H1 (cell line): ENCODE data around the gene ILKAP. TPM values are rescaled to one million over a fixed set of nuclear protein-coding genes. Genes with fewer than 3 reads are reported as not detected.

Source experiments
- polyA plus RNA-seq, 7 experiments: library from polyadenylated mRNA; depleted of rRNA in 3 of 7; stranded (reverse) in 5 of 7; unstranded in 2 of 7; fragments of >200 nt in 5 of 7; fragments of 200-250 nt in 2 of 7; gene quantifications; 1 replicate in 5 of 7; 2 replicates in 1 of 7; 4 replicates in 1 of 7; pipeline versions ENCODE4 v1.2.1 to v1.2.3, GENCODE V29; 2011 to 2013; ENCODE audit warnings: missing spikeins in 2 of 7, mixed read lengths in 2 of 7
- total RNA-seq: library from RNA; stranded (reverse); fragmentation: NEBNext Ultra II Directional; extraction: Animal tissue kit (Norgen Biotek cat#: 25700); gene quantifications from 2 replicates; pipeline ENCODE4 v1.2.1, GENCODE V29; 2021
- TF ChIP-seq, protein P1 (sequence below): fragments of 300-600 bp; sonication (generic); IDR thresholded peaks from 2 replicates; pipeline ENCODE4 v1.7.1; 2012; ENCODE audit warnings: low read length, moderate library complexity, mild to moderate bottlenecking, inconsistent platforms; ENCODE audit not compliant: insufficient replicate concordance

Gene ILKAP
- total and polyA plus RNA-seq, 2 of the 8 experiments (the other 6 are each of a cell fraction or from before 2014, with no cell fraction given), result 23.5 to 33.8 TPM

DNA sequence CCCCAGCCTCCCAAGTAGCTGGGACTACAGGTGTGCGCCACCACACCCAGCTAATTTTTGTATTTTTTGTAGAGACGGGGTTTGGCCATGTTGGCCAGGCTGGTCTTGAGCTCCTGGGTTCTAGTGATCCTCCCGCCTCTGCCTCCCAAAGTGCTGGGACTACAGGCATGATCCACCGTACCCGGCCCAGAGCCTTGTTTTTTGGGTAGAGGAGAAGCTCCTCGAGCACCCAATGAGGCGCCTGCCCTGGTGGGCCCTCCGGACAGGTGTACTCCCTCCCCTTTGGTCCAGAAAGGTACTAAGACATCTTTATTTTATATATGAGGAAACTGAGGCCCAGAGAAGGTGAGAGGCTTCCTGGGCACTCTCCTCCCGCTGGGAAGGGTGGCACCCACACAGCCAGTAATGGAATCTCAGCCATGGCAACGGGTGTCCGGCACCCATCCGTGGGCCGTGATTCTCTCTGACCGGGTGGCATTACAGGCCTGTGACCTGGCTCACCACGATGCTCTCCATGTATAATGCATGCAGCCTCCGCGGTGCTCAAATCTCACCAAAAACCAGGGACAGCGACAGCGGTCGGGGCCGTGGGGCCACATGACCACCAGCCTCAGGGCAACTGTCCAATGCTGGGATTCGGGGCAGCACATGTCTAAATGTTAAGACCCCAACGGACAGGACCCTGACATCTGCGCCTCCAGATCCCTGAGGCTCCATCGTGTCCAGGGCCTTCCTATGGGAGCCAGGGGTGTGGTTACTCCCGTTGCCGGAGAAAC lies 81.8 kb downstream of the ILKAP start (continued):
- TF ChIP-seq, protein P1, sequence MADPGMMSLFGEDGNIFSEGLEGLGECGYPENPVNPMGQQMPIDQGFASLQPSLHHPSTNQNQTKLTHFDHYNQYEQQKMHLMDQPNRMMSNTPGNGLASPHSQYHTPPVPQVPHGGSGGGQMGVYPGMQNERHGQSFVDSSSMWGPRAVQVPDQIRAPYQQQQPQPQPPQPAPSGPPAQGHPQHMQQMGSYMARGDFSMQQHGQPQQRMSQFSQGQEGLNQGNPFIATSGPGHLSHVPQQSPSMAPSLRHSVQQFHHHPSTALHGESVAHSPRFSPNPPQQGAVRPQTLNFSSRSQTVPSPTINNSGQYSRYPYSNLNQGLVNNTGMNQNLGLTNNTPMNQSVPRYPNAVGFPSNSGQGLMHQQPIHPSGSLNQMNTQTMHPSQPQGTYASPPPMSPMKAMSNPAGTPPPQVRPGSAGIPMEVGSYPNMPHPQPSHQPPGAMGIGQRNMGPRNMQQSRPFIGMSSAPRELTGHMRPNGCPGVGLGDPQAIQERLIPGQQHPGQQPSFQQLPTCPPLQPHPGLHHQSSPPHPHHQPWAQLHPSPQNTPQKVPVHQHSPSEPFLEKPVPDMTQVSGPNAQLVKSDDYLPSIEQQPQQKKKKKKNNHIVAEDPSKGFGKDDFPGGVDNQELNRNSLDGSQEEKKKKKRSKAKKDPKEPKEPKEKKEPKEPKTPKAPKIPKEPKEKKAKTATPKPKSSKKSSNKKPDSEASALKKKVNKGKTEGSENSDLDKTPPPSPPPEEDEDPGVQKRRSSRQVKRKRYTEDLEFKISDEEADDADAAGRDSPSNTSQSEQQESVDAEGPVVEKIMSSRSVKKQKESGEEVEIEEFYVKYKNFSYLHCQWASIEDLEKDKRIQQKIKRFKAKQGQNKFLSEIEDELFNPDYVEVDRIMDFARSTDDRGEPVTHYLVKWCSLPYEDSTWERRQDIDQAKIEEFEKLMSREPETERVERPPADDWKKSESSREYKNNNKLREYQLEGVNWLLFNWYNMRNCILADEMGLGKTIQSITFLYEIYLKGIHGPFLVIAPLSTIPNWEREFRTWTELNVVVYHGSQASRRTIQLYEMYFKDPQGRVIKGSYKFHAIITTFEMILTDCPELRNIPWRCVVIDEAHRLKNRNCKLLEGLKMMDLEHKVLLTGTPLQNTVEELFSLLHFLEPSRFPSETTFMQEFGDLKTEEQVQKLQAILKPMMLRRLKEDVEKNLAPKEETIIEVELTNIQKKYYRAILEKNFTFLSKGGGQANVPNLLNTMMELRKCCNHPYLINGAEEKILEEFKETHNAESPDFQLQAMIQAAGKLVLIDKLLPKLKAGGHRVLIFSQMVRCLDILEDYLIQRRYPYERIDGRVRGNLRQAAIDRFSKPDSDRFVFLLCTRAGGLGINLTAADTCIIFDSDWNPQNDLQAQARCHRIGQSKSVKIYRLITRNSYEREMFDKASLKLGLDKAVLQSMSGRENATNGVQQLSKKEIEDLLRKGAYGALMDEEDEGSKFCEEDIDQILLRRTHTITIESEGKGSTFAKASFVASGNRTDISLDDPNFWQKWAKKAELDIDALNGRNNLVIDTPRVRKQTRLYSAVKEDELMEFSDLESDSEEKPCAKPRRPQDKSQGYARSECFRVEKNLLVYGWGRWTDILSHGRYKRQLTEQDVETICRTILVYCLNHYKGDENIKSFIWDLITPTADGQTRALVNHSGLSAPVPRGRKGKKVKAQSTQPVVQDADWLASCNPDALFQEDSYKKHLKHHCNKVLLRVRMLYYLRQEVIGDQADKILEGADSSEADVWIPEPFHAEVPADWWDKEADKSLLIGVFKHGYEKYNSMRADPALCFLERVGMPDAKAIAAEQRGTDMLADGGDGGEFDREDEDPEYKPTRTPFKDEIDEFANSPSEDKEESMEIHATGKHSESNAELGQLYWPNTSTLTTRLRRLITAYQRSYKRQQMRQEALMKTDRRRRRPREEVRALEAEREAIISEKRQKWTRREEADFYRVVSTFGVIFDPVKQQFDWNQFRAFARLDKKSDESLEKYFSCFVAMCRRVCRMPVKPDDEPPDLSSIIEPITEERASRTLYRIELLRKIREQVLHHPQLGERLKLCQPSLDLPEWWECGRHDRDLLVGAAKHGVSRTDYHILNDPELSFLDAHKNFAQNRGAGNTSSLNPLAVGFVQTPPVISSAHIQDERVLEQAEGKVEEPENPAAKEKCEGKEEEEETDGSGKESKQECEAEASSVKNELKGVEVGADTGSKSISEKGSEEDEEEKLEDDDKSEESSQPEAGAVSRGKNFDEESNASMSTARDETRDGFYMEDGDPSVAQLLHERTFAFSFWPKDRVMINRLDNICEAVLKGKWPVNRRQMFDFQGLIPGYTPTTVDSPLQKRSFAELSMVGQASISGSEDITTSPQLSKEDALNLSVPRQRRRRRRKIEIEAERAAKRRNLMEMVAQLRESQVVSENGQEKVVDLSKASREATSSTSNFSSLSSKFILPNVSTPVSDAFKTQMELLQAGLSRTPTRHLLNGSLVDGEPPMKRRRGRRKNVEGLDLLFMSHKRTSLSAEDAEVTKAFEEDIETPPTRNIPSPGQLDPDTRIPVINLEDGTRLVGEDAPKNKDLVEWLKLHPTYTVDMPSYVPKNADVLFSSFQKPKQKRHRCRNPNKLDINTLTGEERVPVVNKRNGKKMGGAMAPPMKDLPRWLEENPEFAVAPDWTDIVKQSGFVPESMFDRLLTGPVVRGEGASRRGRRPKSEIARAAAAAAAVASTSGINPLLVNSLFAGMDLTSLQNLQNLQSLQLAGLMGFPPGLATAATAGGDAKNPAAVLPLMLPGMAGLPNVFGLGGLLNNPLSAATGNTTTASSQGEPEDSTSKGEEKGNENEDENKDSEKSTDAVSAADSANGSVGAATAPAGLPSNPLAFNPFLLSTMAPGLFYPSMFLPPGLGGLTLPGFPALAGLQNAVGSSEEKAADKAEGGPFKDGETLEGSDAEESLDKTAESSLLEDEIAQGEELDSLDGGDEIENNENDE, result no peak
